Activated effector memory CD4-positive, alpha-beta T cell treated with Interleukin-2 at 50 U/mL for 16 hours (primary cell): ENCODE measurements around the gene JKAMP.
"Not testable (repeated sequence)": the region's sequence is repeated elsewhere in the genome, so short reads cannot be mapped to it uniquely, and the experiment has no call there.

Experiments used
- DNase-seq: peaks from one replicate; pipeline ENCODE4 v3.0.0-alpha.2; 2020

JKAMP gene

DNA sequence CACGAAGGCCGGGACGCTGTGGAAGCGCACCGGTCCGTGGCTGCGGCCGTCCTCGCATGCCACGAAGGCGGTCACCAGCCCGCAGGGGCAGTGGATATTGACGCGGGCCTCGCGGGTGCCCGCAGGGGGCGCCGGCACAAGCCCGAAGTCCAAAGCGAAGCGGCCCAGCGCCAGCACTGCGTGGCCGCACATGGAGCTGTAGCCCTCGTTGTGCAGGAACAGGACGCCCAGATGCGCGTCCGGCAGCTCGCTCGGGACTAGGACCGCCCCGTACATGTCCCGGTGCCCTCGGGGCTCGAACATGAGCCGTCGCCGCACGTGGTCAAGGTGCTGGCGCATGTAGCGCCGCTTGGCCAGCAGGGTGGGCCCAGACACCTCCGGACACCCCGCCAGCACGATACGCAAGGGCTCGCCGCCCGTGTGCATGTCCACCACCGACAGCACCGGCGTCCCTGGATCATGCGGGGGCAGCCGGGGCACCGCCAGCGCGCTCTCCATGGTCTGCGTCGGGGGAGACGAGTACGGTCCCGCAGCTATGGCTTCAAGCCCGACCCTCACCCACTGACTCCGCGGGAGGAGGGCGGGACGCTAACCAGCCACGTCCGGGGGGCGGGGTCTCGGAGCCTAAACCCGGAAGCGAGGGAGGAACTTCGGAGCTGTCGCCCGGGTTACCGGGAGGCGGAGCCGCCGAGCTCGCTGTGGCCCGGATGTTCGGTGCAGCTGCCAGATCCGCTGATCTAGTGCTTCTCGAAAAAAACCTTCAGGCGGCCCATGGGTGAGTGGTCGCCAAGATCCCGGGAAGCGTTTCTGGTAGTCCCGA lies at the start of gene JKAMP, which contains the start of gene L3HYPDH:
TSS of gene JKAMP (plus strand) at position 699 of the 820 bp plus-strand sequence. CDS start at position 772, 73 bp downstream.
TSS of gene L3HYPDH (minus strand) at position 590 of the 820 bp plus-strand sequence. CDS start at position 498, 92 bp downstream.
- peak; percentile 96 for DNase-seq

DNA sequence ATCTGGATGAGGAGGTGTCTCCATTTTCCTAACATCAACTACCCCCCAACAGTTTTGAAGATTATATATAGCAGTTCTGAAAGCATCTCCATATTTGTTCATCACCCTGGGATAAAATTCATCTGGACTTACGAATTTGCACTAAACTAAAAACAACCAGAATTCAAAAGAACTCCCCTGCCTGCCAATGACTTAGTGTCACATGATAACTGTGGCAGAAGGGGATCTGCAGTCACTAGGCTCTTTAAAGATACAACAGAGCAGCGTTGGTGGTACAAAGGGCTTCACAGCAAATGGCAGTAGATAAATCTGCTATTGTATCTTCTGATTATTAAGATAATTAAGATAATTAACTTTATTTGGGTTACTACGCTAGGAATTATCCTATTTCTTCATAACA lies 49.2 kb upstream of the JKAMP start:
- DNase-seq, result no peak

GRCh38 chr14:59435987-59436386 lies 48.3 kb upstream of the JKAMP start:
- no peak for DNase-seq

- DNase-seq, result no peak
These were observed 46.1 kb upstream of the JKAMP start for GRCh38 chr14:59438195-59438647.

DNA sequence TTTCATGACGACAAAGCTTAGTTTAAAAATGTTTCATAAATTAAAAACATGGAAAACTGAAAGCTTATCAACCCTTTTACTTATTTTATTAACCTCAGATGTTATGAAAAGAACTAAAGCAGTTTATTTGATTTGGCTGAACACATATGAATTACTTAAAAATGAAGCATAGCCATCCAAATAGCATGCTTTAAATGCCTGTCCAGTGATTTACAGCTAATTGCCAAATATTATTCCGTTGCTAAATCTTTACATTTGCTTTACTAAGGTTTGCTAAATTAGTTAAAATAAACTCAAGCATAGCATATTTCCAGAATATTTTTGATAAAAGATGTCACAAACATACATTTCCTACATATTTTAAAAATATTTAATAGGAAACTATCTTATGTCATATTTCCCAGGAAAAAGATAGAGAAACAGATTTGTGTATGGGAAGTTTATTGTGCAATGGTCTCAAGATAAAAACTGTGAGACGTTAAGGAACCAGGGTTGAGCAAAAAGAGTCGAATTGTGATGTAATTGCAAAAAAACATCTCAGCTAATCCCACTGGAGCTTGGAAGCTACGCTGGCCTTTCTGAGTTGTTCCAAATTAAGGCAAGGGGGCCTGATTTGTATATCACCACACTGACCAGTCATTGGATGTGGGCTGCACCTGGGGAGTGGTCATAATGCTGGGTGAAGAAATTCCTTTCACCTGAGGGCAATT lies 44.9 kb upstream of the JKAMP start:
- DNase-seq, result no peak

DNA sequence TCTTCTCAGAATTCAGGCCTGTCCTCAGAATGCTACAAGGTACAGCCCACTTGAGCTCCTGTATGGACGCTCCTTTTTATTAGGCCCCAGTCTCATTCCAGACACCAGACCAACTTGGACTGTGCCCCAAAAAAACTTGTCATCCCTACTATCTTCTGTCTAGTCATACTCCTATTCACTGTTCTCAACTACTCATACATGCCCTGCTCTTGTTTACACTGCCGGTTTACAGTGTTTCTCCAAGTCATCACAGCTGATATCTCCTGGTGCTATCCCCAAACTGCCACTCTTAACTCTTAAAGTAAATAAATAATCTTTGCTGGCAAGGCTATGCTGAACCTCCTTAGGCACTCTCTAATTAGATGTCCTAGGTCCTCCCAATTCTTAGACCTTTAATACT lies 35.6 kb upstream of the JKAMP start:
- not testable (repeated sequence) for DNase-seq

GRCh38 chr14:59450716-59451115 lies 33.6 kb upstream of the JKAMP start:
- DNase-seq, result no peak

GRCh38 chr14:59451849-59452248 lies 32.5 kb upstream of the JKAMP start:
- DNase-seq, result no peak

GRCh38 chr14:59454139-59454538 lies 30.2 kb upstream of the JKAMP start:
- DNase-seq, result no peak

GRCh38 chr14:59455411-59455810 lies 28.9 kb upstream of the JKAMP start:
- no peak for DNase-seq

DNA sequence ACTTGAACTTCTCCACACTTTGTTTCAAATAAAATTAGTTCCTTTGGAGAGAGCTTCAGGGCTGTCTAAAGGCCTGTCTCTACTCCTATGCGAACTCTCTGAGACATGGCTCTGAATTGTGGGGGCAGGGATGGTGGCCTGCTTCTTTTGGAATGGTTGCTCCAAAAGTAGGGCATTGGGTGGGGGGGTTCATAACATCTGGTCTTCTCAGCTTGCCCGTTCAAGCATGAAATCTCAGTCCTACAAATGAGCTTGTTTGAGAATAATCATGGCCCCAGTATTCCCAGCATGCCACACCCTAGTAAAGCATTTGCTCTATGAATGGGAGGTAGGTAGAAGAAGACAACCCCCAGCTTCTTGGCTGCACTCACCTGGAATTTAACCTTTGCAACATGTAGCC lies 25.8 kb upstream of the JKAMP start:
- no peak for DNase-seq

DNA sequence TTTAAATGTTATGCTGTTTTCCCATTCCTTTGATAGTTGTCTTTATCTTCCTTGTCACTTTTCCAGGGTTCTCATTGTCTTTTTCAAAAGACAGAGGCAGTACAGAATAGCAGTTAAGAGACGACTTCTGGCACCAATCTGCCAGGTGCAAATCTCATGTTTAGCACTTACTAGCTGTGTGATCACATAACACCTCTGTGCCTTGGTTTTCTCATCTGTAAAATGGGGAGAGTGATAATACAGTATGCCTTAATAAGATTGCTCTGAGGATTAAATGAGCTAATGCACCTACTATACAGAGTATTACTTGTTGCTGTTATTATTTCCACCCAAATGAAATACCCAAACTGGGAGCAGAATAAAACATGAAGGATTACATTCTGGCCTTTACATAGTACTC lies 23.9 kb upstream of the JKAMP start:
- no peak for DNase-seq

DNA sequence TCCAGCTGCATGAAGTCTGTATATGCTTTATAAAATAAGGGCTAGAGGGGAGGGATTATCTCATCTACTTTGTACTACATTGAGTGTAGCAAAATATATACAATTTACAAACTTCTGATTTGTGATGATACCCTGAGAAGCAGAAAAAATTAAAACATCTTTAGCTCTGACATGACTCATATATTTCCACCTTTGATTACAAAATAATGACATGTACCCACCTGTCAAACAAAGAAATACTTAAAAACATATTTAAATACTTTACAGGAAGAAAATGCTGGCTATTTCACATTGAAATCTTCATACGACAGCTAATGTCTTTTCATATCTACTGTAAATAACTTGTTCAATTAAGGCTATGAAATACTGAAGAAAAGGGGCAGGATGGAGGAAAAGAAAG lies 22.4 kb upstream of the JKAMP start:
- DNase-seq, result no peak

DNA sequence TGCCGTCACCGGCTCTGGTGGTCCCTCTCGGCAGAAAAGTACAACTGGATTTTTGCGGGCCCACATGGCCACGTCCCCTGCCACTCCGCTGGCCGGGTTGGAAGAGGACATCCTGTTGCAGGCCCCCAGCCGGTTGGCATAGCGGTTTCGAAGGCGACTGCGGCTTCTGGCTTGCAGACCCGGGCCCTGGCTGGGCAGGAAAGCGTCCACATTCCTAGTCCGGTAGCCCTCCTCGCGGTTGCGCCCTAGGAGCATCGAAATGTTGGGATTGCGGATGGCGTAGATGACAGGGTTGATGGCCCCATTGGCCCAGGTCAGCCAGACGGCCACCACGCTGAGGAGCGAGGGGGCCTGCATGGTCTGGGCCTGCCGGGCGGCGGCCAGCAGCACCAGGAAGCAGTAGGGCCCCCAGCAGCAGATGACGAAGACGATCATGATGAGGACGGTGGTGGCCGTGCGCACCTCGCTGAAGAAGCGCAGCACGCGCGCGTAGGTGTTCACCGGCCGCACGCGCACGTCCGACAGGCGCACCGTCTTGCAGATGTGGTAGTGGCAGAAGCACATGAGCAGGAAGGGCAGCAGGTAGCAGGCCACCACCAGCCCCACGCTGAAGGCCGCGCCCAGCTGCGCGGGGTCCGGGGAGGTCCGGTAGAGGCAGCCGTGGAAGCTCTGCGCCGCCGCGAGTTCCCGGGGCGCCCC lies 20.4 kb upstream of the JKAMP start:
- peak; percentile 9 for DNase-seq

DNA sequence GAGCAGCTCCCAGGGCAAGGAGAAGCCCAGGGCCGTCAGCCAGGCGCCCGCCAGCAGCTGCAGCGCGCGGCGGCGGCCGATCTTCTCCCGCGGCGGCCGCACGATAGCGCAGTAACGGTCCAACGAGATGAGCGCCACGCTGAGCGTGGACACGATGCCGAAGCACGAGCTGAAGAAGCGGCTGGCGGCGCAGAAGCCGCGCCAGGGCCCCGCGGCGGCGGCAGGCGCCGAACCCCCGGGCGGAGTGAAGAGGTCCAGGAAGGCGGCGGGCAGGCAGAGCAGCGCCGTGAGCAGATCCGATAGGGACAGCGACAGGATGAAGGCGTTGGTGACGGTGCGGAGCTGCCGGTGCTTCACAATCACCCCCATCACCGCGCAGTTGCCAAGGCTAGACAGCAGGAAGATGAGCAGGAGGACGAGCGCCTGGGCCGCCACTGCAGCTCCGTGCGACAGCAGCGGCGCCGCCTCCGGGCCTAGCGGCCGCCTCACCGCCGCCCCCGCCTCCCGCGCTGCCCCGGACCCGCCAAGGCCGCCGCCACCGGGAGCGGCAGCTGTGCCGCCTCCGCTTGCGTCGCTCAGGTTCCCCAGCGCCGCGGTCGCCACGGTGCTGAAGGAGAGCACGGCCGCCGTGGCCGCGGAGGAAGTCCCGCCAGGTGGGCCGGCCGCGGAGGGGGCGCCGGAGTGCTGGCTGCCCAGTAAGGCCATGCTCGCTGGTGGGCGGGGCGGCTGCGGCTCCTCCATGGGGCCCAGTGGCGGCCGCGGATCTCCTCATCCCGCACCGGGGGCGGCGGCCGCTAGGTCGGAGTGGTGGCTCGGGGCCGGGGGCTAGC lies 19.6 kb upstream of the JKAMP start:
- DNase-seq, result peak; percentile 31

- DNase-seq, result peak; percentile 19
These were observed 18.8 kb upstream of the JKAMP start, which contains the start of gene GPR135 for GRCh38 chr14:59465316-59466135. GPR135 (minus strand) TSS chr14:59465380; CDS start chr14:59465226, 154 bp downstream.

DNA sequence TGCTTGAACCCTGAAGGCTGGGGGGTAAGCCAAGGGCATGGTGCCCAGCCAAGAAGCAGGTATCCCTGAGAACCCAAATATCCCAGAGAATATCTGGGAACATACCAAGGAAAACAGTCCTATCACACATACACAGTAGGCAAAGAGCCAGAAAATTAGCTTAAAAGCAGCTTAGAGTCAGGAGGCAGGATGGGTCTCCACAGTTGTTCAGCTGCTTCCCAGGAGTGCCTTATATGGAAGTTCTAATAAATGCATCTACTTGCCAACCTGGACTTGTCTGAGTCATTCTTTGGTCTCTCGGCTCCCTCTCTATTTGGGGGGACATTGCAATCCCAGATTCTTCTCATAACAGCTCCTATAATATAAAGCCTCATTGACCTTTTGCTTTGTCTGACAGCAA lies 10.1 kb upstream of the JKAMP start:
- no peak for DNase-seq

DNA sequence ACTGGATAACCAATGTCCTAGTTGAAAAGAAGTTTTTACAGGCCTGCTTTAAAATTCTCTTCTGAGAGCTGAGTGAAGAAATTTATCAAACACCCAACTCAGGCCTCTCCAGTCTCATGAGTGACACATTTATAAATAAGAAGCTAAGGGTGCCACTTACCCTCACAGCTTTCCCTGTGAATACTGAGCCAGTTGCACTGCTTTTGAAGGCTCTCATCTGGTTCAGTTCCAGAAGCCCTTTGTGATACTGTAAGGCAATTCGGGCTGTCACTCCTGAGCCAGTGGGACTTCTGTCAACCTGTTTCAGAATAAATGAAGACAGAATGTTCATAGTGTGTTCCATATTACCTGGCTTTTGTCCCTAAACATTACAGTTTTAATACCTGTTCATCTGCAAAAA lies 8.6 kb upstream of the JKAMP start:
- DNase-seq, result no peak

- DNase-seq, result no peak
These were observed 5.8 kb upstream of the JKAMP start for GRCh38 chr14:59478540-59478939.

DNA sequence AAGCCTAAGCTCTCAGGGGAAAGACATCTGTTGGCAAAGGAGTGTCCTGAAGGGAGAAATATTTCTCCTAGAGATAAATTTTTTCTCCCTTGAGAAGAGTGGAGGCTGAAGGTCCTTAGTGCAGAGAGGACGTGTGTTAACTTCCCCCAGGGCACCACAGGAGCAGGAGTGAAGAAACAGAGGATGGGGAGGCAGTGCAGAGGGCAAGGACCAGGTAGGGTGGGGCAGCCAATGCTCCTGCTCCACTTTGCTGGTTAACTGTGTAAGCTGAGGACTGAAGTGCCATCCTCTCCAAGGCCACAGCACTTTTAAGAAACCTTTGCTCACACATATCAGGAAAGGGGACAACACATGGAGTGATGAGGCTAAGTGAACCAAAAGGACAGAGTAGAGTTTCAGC lies 4.2 kb upstream of the JKAMP start:
- DNase-seq, result no peak

GRCh38 chr14:59481407-59481806 lies 2.9 kb upstream of the JKAMP start:
- no peak for DNase-seq
